H1 (cell line): ENCODE data around the gene BEST1.

Source experiments
- CHD2 ChIP-seq: IDR thresholded peaks from 2 replicates; pipeline ENCODE4 v1.6.1; 2012; ENCODE audit warnings: low read length, improper control_type of control experiment
- CREB1 ChIP-seq: IDR thresholded peaks from 2 replicates; pipeline ENCODE4 v1.6.1; 2012; ENCODE audit warnings: inconsistent platforms
- EZH2 ChIP-seq: fragments of 200-600 bp; sonication (generic); IDR thresholded peaks from 2 replicates; pipeline ENCODE4 v1.7.1; 2012; ENCODE audit warnings: low read depth, mild to moderate bottlenecking, moderate library complexity, low read length, inconsistent platforms; ENCODE audit not compliant: severe bottlenecking
- GTF2F1 ChIP-seq: IDR thresholded peaks from 2 replicates; pipeline ENCODE4 v1.6.1; 2012; ENCODE audit warnings: low read depth, low read length, improper control_type of control experiment, borderline replicate concordance
- MAX ChIP-seq: IDR thresholded peaks from 2 replicates; pipeline ENCODE4 v1.6.1; 2012; ENCODE audit warnings: inconsistent platforms
- NRF1 ChIP-seq: IDR thresholded peaks from 2 replicates; pipeline ENCODE4 v1.6.1; 2011; ENCODE audit warnings: mild to moderate bottlenecking, low read depth, low read length, improper control_type of control experiment
- POLR2A ChIP-seq, 2 experiments: IDR thresholded peaks; 1 replicate in 1 of 2; 2 replicates in 1 of 2; pipeline ENCODE4 v1.6.1; 2011; ENCODE audit warnings: low read depth in 2 of 2, low read length in 2 of 2, mild to moderate bottlenecking in 2 of 2; ENCODE audit errors: control extremely low read depth in 1 of 2
- POLR2AphosphoS5 ChIP-seq: IDR thresholded peaks from 2 replicates; pipeline ENCODE4 v1.6.1; 2011; ENCODE audit warnings: low read depth, low read length
- RAD21 ChIP-seq, 2 experiments: IDR thresholded peaks in 1 of 2; conservative IDR thresholded peaks in 1 of 2; 2 replicates each; pipeline ENCODE4 v1.6.1; 2011; ENCODE audit warnings: low read depth in 2 of 2, low read length in 2 of 2, improper control_type of control experiment in 1 of 2, inconsistent platforms in 1 of 2, mild to moderate bottlenecking in 1 of 2, moderate library complexity in 1 of 2
- SP1 ChIP-seq: IDR thresholded peaks from 2 replicates; pipeline ENCODE4 v1.6.1; 2011; ENCODE audit warnings: low read depth, low read length
- TAF1 ChIP-seq: IDR thresholded peaks from 2 replicates; pipeline ENCODE4 v1.6.1; 2011; ENCODE audit warnings: mild to moderate bottlenecking, low read depth, low read length
- TBP ChIP-seq: IDR thresholded peaks from 2 replicates; pipeline ENCODE4 v1.6.1; 2011; ENCODE audit warnings: low read depth, low read length, improper control_type of control experiment
- USF2 ChIP-seq: IDR thresholded peaks from 2 replicates; pipeline ENCODE4 v1.6.1; 2011; ENCODE audit warnings: low read length, improper control_type of control experiment
- TF ChIP-seq, protein P1 (sequence below), 3 experiments: IDR thresholded peaks; 1 replicate in 2 of 3; 2 replicates in 1 of 3; pipeline versions ENCODE4 v1.5.1 to v1.6.1; 2011; ENCODE audit warnings: low read length in 3 of 3, mild to moderate bottlenecking in 3 of 3, inconsistent platforms in 2 of 3, low read depth in 1 of 3, moderate library complexity in 1 of 3; ENCODE audit not compliant: insufficient read depth in 1 of 3; ENCODE audit errors: control extremely low read depth in 1 of 3

DNA sequence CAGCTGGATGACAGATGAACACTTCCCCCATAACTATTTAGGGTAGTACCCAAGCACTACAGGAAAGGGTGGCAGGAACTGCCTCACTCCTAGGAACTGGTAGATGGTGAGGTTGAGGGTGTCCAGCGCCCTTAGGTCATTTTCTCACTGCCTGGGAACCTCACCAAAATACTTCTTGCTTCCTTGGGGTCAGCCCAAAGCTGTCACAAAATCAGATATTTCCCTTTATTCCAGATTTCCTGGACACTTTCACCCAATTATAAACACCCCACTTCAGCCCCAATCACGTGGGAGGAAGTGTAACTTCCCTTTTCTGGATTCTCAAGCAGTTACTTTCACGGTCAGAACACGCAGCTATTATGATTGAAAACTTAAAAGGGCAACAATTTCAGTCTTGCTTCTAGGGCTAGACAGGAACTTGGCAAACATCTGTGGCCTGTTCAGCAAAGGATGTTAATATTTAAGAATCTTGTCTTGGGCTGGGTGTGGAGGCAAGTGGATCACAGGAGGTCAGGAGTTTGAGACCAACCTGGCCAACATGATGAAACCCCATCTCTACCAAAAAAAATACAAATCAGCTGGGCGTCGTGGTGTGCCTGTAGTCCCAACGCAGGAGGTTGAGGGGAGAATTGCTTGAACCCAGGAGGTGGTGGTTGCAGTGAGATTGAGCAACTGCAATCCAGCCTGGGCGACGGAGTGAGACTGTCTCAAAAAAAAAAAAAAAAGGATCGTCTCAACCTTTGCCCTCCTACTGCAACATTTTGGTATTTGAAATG is 13.3 kb downstream of the BEST1 start:
- TF ChIP-seq CREB1 = no peak; the same call in 1 of the 2 replicates
- TF ChIP-seq SP1 = no peak
- TF ChIP-seq NRF1 = no peak
- TF ChIP-seq RAD21 (IDR thresholded peaks at IDR 0.05 in 1 of 2, conservative IDR thresholded peaks at IDR 0.05 in 1 of 2; ENCODE audit: low read depth in 2 of 2, low read length in 2 of 2) = no peak
- TF ChIP-seq, protein P1, sequence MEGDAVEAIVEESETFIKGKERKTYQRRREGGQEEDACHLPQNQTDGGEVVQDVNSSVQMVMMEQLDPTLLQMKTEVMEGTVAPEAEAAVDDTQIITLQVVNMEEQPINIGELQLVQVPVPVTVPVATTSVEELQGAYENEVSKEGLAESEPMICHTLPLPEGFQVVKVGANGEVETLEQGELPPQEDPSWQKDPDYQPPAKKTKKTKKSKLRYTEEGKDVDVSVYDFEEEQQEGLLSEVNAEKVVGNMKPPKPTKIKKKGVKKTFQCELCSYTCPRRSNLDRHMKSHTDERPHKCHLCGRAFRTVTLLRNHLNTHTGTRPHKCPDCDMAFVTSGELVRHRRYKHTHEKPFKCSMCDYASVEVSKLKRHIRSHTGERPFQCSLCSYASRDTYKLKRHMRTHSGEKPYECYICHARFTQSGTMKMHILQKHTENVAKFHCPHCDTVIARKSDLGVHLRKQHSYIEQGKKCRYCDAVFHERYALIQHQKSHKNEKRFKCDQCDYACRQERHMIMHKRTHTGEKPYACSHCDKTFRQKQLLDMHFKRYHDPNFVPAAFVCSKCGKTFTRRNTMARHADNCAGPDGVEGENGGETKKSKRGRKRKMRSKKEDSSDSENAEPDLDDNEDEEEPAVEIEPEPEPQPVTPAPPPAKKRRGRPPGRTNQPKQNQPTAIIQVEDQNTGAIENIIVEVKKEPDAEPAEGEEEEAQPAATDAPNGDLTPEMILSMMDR (IDR thresholded peaks at IDR 0.05; ENCODE audit: control extremely low read depth in 1 of 3, insufficient read depth in 1 of 3, low read depth in 1 of 3, low read length in 3 of 3) = no peak
- no peak for TF ChIP-seq MAX
- peak; percentile 22; the same call in 1 of the 2 replicates for TF ChIP-seq CHD2
- TF ChIP-seq POLR2A (IDR thresholded peaks at IDR 0.05; ENCODE audit: control extremely low read depth in 1 of 2, low read depth in 2 of 2, low read length in 2 of 2) = peak; percentile 84 to 90
- TF ChIP-seq TAF1 = no peak
- no peak for TF ChIP-seq USF2
- no peak for TF ChIP-seq EZH2
- TF ChIP-seq GTF2F1 = no peak
- no peak for TF ChIP-seq TBP
- peak; percentile 51 for TF ChIP-seq POLR2AphosphoS5
